Activated CD8-positive, alpha-beta memory T cell treated with anti-CD3 and anti-CD28 coated beads, Interleukin-2, amount 10 ng/mL, durations not matched to agents 7 days and 5 days (primary cell): ENCODE results near the gene NODAL. TPM values are rescaled to one million over a fixed set of nuclear protein-coding genes. Genes with fewer than 3 reads are reported as not detected.

Source experiments
- ATAC-seq: fragments of 150-1000 bp; cut with Tn5 transposase; one replicate; pipeline ENCODE4 v1.10.0; 2021; ENCODE audit warnings: moderate library complexity
- CTCF ChIA-PET: fragments of 350-600 bp; sonication (Branson Sonifier 250); formaldehyde crosslinking; loops from one replicate; lab custom pipeline; 2021; ENCODE audit warnings: antibody characterized with exemption; lab: Charles Lee
- DNase-seq: peaks from one replicate; pipeline ENCODE4 v3.0.0-alpha.2; 2020
- H3K27ac Mint-ChIP-seq: one replicate; pipeline ENCODE4 v1.8.0; 2021; ENCODE audit warnings: mild to moderate bottlenecking, mixed read lengths
- H3K27me3 Mint-ChIP-seq: one replicate; pipeline ENCODE4 v1.8.0; 2021; ENCODE audit warnings: mixed read lengths
- H3K36me3 Mint-ChIP-seq: one replicate; pipeline ENCODE4 v1.8.0; 2021; ENCODE audit warnings: mild to moderate bottlenecking, mixed read lengths
- H3K4me1 Mint-ChIP-seq: one replicate; pipeline ENCODE4 v1.8.0; 2021; ENCODE audit warnings: mixed read lengths
- H3K4me3 Mint-ChIP-seq: one replicate; pipeline ENCODE4 v1.8.0; 2021; ENCODE audit warnings: mild to moderate bottlenecking, moderate library complexity, mixed read lengths
- H3K9me3 Mint-ChIP-seq: one replicate; pipeline ENCODE4 v1.8.0; 2022; ENCODE audit warnings: low read depth, mixed read lengths
- total RNA-seq, 2 experiments: library from RNA; stranded (reverse); gene quantifications; one replicate each; pipeline ENCODE4 v1.2.3, GENCODE V29; 2021

The NODAL gene
- total RNA-seq, 2 experiments from 2014 or later: not detected

DNA sequence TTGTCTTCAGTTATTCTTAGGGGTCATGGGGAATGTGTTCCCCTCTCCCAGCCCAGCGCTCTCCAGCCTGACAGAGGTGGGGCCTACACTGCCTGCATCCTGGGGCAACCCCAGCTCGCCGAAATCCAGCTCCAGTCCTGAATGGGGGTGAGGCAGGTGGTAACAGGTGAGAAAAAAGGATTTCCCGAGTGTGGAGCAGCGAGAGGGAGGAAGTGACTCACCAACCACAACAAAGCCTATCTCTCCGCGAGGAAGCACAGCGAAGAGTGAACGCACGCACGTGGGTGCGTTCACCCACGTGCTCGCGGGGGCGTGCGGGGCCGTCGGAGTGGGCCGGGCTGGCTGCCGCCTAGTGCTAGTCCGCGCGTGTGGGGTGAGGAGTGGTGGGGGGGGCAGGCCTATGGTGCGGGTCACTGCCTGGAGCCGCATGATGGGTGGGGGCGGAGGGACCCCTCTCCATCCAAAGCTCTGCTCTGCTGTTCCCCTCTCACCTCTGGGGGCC lies 36.2 kb upstream of the NODAL start:
- Mint-ChIP-seq H3K27me3 (peaks cover 72% of the 10 kb centered on the region), H3K4me3 (peak overlapping the region; percentile 48), H3K9me3 (no peaks in the 10 kb centered on the region), H3K27ac (peak overlapping the region; percentile 43), H3K4me1 (peaks cover 34% of the 10 kb centered on the region), H3K36me3 (no peaks in the 10 kb centered on the region)
- ATAC-seq: peak; percentile 77
- DNase-seq: peak; percentile 80
- CTCF ChIA-PET: interaction anchor here (0.6 to 3.0 kb wide), 5 partner anchors 16 to 255 kb away, joined by 3 to 13 read pairs (median 3); no protein-coding TSS in a partner anchor

DNA sequence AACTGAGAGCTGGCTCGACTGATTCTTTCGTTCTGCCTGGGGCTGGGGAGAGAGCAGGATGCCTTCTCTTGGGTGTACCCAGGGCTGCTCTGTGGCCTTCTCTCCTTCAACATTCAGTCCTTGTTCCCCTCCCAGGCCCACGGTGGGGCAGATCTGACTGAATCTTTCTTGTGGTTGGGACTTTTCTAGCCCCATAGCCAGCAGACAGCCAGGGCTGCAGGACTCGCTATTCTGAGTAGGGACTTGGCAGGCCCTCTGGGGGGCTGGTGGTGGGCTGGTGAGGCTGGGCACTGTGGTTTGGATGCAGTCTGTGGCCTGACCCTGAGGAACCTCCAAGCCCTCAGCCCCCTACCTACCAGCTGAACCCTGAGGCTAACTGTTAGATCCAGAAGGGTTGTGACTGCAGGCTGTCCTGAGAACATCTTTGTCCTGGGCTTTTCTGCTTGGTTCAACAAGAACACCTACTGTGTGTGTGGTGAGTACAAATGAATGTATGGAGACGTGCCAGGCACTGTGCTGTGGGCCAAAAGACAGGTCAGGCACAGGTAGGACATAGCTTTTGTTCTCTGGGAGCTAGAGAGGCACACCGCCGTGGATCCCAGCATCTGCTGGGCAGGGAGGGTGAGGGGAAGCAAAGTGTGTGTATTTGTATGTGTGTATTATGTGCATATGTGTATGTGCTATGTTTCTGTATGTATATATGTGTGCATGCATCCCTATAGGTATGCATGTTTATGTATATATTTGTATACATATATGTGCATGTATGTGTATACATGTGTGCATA lies 35.0 kb upstream of the NODAL start:
- Mint-ChIP-seq H3K27me3 (peaks cover 69% of the 10 kb centered on the region), H3K27ac (no peak overlapping the region), H3K4me3 (no peak overlapping the region)

DNA sequence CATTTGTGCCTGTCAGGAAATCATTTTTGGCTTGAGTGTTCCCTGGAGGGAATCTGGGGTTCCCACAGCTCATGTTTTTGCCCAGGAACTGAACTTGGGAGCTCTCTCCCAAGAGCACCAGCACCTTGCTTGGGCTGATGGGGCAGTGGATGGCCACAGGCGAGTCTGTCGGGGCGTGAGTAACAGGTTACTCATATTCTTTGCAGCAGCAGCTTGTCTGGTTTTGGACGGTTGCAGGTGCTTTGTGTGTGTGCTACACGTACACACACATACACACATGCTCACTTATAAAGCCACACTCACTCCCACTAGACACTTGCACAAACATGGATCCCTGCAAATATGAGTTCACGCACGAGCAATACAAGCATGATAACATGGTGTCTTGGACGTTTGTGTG lies 34.2 kb upstream of the NODAL start:
- H3K27ac Mint-ChIP-seq: no peak overlapping the region
- no peaks in the 10 kb centered on the region for H3K9me3 Mint-ChIP-seq
- no peak overlapping the region for H3K4me3 Mint-ChIP-seq
- peaks cover 33% of the 10 kb centered on the region for H3K4me1 Mint-ChIP-seq
- no peaks in the 10 kb centered on the region for H3K36me3 Mint-ChIP-seq
- CTCF ChIA-PET: interaction anchor here (3.0 kb wide), 1 partner anchor 14 kb away, joined by 13 read pairs; no protein-coding TSS in a partner anchor
- DNase-seq: no peak
- H3K27me3 Mint-ChIP-seq: peaks cover 70% of the 10 kb centered on the region
- no peak for ATAC-seq

More for the DNA sequence above, 35.0 kb upstream of the NODAL start:
- no peak for ATAC-seq
- CTCF ChIA-PET: interaction anchor here (1.1 to 3.0 kb wide), 3 partner anchors 15 to 254 kb away, joined by 3 to 13 read pairs (median 3); no protein-coding TSS in a partner anchor
- Mint-ChIP-seq H3K4me1 (peaks cover 34% of the 10 kb centered on the region), H3K36me3 (no peaks in the 10 kb centered on the region), H3K9me3 (no peaks in the 10 kb centered on the region)
- DNase-seq: no peak

DNA sequence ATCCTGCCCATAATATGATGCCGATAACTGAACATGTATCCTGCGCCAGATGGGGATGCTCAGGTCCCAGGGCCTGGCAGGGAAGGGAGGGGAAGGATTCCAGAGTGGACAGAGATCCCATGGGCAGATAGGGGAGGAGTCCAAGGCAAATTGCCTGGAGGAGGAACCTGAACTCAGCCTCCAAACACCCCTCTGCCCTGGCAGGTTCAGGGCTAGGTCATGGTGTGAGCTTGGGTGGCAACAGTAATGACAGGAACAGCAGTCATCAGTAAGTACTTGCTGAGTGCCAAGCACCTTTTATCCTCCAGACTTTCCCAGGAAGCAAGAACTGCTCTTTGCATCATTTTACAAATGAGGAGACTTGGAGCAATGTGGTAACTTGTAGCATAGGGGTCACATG lies 33.3 kb upstream of the NODAL start:
- no peak overlapping the region for H3K27ac Mint-ChIP-seq
- H3K27me3 Mint-ChIP-seq: peaks cover 65% of the 10 kb centered on the region
- H3K36me3 Mint-ChIP-seq: no peaks in the 10 kb centered on the region
- peaks cover 26% of the 10 kb centered on the region for H3K4me1 Mint-ChIP-seq
- CTCF ChIA-PET: no interaction called here
- DNase-seq (no peak), ATAC-seq (no peak)
- no peaks in the 10 kb centered on the region for H3K9me3 Mint-ChIP-seq
- no peak overlapping the region for H3K4me3 Mint-ChIP-seq

DNA sequence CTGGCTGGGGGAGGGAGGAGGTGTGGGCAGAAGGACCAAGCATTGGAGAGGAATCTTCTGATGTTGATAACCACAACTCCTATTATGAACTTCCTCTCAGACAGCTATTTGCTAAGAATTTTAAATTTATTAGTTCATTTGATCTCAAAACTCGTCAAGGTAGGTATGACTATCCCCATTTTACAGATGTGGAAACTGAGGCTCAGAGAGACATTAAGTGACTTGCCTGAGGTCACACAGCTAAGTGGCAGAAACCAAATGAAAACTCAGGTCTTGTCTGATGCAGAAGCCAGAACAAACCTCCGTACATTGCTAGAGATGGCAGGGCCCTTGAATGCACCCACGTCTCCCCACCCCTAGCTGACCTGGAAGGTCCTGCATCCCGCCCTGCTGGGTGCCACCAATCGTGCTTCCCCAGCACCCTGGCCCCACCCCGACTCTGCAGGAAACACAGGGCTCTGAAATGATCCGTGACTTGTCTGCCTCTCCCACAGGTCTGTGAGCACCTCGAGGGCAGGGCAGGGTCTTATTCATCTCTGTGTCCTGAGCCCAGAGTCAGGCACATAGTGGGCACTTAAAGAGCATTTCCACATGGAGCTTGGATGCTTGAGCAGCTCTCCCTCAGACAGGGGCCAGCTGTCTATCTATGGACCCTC lies 31.4 kb upstream of the NODAL start:
- Mint-ChIP-seq H3K4me3 (no peak overlapping the region), H3K4me1 (peaks cover 15% of the 10 kb centered on the region), H3K27me3 (peaks cover 63% of the 10 kb centered on the region), H3K27ac (no peak overlapping the region), H3K36me3 (no peaks in the 10 kb centered on the region), H3K9me3 (no peaks in the 10 kb centered on the region)
- ATAC-seq (no peak), DNase-seq (no peak)
- CTCF ChIA-PET: no interaction called here

DNA sequence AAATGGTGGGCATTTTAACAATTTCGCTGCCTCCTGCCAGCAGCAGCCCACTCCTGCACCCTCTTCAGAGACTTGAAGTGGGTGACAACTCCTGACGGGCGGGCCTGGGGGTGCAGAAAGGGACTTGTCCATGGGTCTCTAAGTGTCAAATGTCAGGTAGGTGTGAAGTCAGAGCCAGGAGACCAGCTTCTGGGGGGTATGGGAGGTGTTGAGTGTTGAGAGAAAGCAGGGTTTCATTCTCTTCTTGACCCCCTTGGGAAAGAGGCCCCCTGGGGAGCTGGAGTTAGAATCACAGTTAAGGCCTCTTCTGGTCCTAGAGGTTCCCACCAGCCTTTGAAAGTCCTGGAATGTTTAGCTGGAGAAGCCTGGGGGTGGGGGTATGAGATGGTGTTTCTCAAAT lies 25.5 kb upstream of the NODAL start:
- Mint-ChIP-seq H3K27ac (no peak overlapping the region), H3K36me3 (no peaks in the 10 kb centered on the region), H3K4me3 (no peak overlapping the region), H3K27me3 (peaks cover 38% of the 10 kb centered on the region), H3K9me3 (no peaks in the 10 kb centered on the region), H3K4me1 (peaks cover 2% of the 10 kb centered on the region)
- ATAC-seq: no peak
- no peak for DNase-seq
- CTCF ChIA-PET: interaction anchor here (1.1 kb wide), 1 partner anchor 92 kb away, joined by 4 read pairs; no protein-coding TSS in a partner anchor

DNA sequence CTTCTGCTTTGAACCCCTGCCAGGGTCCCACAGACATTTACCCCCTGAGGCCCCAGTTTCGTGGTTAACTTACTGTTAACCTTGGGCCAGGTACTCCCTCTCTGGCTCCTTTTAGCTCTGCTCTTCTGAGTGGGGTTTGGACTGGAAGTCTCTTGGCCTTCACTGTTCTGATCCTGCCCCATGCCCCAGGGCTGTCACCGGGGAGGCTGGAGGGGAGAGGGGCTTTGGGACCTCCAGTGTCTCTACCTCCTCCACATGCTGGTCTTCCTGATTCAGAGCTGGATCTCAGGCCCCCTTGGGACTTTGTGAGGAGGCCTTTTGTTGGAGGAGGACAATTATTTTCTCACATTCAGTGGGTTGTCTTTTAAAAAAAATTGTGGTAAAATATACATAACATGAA lies 24.4 kb upstream of the NODAL start:
- DNase-seq (no peak), ATAC-seq (no peak)
- no peaks in the 10 kb centered on the region for H3K36me3 Mint-ChIP-seq
- H3K9me3 Mint-ChIP-seq: no peaks in the 10 kb centered on the region
- H3K27ac Mint-ChIP-seq: no peak overlapping the region
- peaks cover 2% of the 10 kb centered on the region for H3K4me1 Mint-ChIP-seq
- no peak overlapping the region for H3K4me3 Mint-ChIP-seq
- peaks cover 39% of the 10 kb centered on the region for H3K27me3 Mint-ChIP-seq
- CTCF ChIA-PET: interaction anchor here (1.2 kb wide), 1 partner anchor 21 kb away, joined by 3 read pairs; no protein-coding TSS in a partner anchor

DNA sequence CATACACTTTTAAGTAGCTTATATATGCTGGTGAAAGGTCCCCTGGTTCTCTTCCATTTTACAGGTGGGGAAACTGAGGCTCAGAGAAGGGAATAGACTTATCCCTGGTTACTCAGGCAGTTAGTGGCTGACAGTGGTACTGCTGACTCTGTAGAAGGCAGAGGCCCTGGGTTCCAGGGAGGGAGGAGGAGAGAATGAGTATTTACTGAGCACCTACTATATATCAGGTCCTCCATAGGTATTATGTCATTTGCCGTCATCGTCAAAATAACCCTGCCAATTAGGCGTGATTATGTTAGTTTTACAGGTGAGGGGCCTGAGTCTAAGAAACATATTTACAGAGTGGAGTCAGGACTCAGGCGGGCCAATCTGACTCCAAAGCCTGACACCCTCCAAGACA lies 23.8 kb upstream of the NODAL start:
- no peak for DNase-seq
- no peak overlapping the region for H3K4me3 Mint-ChIP-seq
- ATAC-seq: no peak
- peaks cover 2% of the 10 kb centered on the region for H3K4me1 Mint-ChIP-seq
- H3K36me3 Mint-ChIP-seq: no peaks in the 10 kb centered on the region
- H3K27me3 Mint-ChIP-seq: peaks cover 42% of the 10 kb centered on the region
- no peak overlapping the region for H3K27ac Mint-ChIP-seq
- CTCF ChIA-PET: interaction anchor here (1.2 kb wide), 1 partner anchor 22 kb away, joined by 3 read pairs; no protein-coding TSS in a partner anchor
- no peaks in the 10 kb centered on the region for H3K9me3 Mint-ChIP-seq

DNA sequence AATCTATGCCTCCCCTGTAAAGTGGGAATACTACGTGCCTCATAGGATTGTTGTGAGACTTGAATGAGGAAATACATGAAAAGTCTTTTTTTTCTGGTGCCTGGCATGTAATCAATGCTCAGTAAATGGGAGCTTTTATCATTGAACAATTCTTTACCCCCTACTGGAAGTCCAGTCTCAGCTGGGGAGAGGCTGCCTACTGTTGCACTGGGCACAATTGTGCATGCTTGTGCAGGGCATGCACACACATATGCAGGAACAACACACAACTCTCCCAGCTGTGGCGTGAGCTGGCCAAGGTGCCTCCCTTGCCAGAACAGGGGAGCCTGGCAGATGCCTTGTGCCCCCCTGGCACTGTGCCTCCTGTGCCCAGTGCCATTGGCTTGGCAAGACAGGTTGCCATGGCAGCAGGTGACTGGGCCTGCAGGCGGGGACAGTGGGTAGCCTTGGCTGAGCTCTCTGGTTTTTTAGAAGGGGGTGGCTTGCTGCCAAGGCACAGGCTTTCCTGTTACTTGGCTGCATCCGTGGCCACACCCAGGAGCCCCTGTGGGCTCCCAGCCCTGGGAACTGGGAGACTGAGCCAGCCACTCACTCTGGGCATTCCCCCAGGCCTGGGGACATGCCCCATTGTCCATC lies 21.0 kb upstream of the NODAL start:
- no peaks in the 10 kb centered on the region for H3K36me3 Mint-ChIP-seq
- H3K27ac Mint-ChIP-seq: no peak overlapping the region
- H3K4me3 Mint-ChIP-seq: no peak overlapping the region
- no peaks in the 10 kb centered on the region for H3K9me3 Mint-ChIP-seq
- no peak for DNase-seq
- CTCF ChIA-PET: interaction anchor here (0.7 to 3.2 kb wide), 14 partner anchors 8 to 97 kb away, joined by 3 to 20 read pairs (median 8); partner anchors contain the start of gene EIF4EBP2
- no peak for ATAC-seq
- H3K4me1 Mint-ChIP-seq: peaks cover 2% of the 10 kb centered on the region
- peaks cover 52% of the 10 kb centered on the region for H3K27me3 Mint-ChIP-seq

DNA sequence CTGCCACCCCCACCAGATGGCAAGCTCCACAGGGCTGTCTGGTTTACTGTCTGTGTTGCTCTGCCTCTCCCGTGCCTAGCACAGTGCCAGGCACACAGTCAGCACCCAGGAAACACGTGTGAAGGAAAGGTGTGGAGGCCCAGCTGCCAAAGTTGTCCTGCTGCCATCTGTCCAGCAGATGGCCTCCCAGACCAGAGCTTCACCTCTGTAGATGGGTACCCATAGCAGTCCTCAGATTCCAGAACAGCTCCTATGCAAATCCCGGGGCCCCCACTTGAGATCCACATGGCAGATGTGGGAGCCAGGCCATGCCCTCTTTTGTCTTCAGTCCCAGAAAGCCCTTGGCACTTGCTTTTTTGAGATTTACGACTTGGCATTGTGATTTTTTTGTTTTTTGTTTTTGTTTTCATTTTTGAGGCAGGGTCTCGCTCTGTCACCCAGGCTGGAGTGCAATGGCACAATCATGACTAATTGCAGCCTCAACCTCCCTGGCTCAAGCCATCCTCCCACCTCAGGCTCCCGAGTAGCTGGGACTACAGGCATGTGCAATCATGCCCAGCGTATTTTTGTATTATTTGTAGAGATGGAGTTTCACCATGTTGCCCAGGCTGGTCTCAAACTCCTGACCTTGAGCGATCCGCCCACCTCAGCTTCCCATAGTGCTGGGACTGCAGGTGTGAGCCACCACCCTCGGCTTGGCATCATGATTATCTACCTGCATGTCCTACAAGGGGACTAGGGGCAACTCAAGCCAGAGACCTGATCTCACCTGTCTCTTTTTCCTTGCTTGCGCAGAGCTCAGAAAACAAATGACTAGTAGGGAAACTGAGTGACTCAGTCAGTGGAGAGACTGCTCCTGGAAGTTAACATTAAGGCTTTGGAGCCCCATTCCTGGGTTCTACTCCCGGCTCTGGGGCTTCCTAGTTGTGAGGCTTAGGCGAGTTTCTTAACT lies 20.2 kb upstream of the NODAL start:
- CTCF ChIA-PET: interaction anchor here (0.7 to 3.2 kb wide), 39 partner anchors 10 to 427 kb away, joined by 3 to 20 read pairs (median 4); partner anchors contain the start of genes EIF4EBP2, PALD1 and PCBD1
- Mint-ChIP-seq H3K4me1 (peaks cover 2% of the 10 kb centered on the region), H3K36me3 (no peaks in the 10 kb centered on the region), H3K27me3 (peaks cover 56% of the 10 kb centered on the region), H3K4me3 (no peak overlapping the region), H3K27ac (no peak overlapping the region), H3K9me3 (no peaks in the 10 kb centered on the region)
- ATAC-seq (peak; percentile 81), DNase-seq (peak; percentile 67)

DNA sequence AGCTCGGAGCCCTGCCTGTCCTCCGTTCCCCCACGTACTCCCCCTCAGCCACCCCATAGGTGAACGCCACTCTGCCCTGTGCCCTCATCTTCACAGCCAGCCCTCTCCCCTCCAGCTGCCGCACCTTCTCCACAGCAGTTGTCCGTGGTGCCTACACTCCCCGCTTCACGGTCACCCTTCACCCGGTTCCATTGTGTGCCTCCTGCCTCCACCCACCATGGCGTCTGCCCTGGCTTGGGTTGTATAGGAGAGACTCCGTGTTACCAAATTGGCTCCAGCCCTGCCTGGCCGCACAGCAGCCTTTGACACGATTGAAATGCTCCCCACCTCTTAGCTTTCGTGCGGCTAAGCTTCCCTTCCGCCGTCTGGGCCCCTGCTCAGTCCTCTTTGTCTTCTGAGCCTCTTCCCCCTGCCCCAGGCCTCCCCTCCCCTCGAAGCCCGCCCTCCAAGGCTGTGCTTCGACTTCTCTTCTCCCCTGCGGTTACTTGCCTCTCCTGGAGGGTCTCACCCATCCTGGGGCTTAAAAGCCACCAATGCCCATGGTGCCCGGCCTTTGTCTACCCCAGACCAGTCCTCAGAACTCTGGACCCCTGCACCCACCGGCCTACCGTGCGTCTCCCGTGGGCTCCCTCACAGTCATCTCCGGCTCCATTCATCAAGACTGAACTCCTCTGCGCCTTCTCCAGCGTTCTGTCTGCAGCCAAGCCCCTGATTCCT lies 18.5 kb upstream of the NODAL start:
- Mint-ChIP-seq H3K27ac (no peak overlapping the region), H3K27me3 (peaks cover 65% of the 10 kb centered on the region)

More for the DNA sequence above, 18.5 kb upstream of the NODAL start:
- Mint-ChIP-seq H3K9me3 (no peaks in the 10 kb centered on the region), H3K4me3 (no peak overlapping the region), H3K36me3 (no peaks in the 10 kb centered on the region), H3K4me1 (peaks cover 2% of the 10 kb centered on the region)
- DNase-seq: no peak
- CTCF ChIA-PET: interaction anchor here (1.2 to 2.7 kb wide), 4 partner anchors 40 to 419 kb away, joined by 3 to 20 read pairs (median 8); no protein-coding TSS in a partner anchor
- ATAC-seq: no peak
